ENCODE measurements around the gene ZNF710.

- TF ChIP-seq, protein P1, sequence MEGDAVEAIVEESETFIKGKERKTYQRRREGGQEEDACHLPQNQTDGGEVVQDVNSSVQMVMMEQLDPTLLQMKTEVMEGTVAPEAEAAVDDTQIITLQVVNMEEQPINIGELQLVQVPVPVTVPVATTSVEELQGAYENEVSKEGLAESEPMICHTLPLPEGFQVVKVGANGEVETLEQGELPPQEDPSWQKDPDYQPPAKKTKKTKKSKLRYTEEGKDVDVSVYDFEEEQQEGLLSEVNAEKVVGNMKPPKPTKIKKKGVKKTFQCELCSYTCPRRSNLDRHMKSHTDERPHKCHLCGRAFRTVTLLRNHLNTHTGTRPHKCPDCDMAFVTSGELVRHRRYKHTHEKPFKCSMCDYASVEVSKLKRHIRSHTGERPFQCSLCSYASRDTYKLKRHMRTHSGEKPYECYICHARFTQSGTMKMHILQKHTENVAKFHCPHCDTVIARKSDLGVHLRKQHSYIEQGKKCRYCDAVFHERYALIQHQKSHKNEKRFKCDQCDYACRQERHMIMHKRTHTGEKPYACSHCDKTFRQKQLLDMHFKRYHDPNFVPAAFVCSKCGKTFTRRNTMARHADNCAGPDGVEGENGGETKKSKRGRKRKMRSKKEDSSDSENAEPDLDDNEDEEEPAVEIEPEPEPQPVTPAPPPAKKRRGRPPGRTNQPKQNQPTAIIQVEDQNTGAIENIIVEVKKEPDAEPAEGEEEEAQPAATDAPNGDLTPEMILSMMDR (IDR thresholded peaks at IDR 0.05), result no peak
- TF ChIP-seq POLR2AphosphoS5 (IDR thresholded peaks at IDR 0.05), result no peak
Measured at GRCh38 chr15:90011705-90012104, 10.6 kb downstream of the ZNF710 start.
